Measurements from ENCODE around the gene CALR. TPM values are rescaled to one million over a fixed set of nuclear protein-coding genes. Genes with fewer than 3 reads are reported as not detected.
A peak's percentile ranks its signal among the peaks of the same experiment; 100 is the strongest.

The CALR gene
- total and polyA plus RNA-seq, 9 of the 15 experiments (the other 6 are each of a cell fraction or from before 2014, with no cell fraction given): 126 to 811 (median 642) TPM

GRCh38 chr19:12965812-12966135 lies 27.4 kb downstream of the CALR start:
- DNase-seq (ENCODE audit: extremely low read depth in 1 of 4, low spot score in 3 of 4): no peak
- in situ Hi-C loops (cut with MboI): loop anchor here (5.0 kb wide), 1 partner anchor 282 kb away; no protein-coding TSS in a partner anchor
- Histone ChIP-seq H3K27ac (ENCODE audit: extremely low read depth, low read depth, low read length) (peak overlapping the region; percentile 92), H3K36me3 (ENCODE audit: control insufficient read depth, insufficient read depth, low read length) (no peaks in the 10 kb centered on the region), H3K79me2 (ENCODE audit: control insufficient read depth, insufficient read depth, low read length) (0 out of 3 replicates have a peak, but pooled peaks cover 2% of the 10 kb centered on the region), H3K27me3 (ENCODE audit: control insufficient read depth in 2 of 2, insufficient read depth in 2 of 2, low read length in 2 of 2) (no peaks in the 10 kb centered on the region), H3K4me3 (peak overlapping the region; percentile 64), H3K9ac (ENCODE audit: insufficient read depth in 1 of 2, low read depth in 2 of 2, low read length in 2 of 2) (peak overlapping the region; percentile 91 to 94; a peak in 3 of 4 replicates), H3K9me1 (ENCODE audit: control insufficient read depth, insufficient read depth, low read length) (peaks cover 5% of the 10 kb centered on the region), H4K20me1 (replicated peaks; ENCODE audit: control insufficient read depth, insufficient read depth, low read length) (no peaks in the 10 kb centered on the region), H3K9me3 (replicated peaks; ENCODE audit: control insufficient read depth, insufficient read depth, low read depth, low read length) (no peaks in the 10 kb centered on the region), H3K4me1 (replicated peaks in 1 of 2; ENCODE audit: control insufficient read depth in 2 of 2, insufficient read depth in 2 of 2, low read length in 2 of 2) (peaks cover 9 to 24% of the 10 kb centered on the region in 2 experiments; a peak in 4 of 5 replicates), H3K4me2 (ENCODE audit: insufficient read depth, low read length) (peak overlapping the region; percentile 98), H2AFZ (ENCODE audit: low read depth, low read length) (peak overlapping the region; percentile 100)
- CTCF ChIA-PET (ENCODE audit: low intra/inter-chr PET ratio): interaction anchor here (0.5 to 2.9 kb wide), 12 partner anchors 15 to 463 kb away, joined by 3 to 46 read pairs (median 6); no protein-coding TSS in a partner anchor
- no peak; the same call in 2 of the 3 replicates for ATAC-seq
- BruUV-seq (replicated peaks): no TSS peak
- POLR2A ChIA-PET: interaction anchor here (0.6 to 1.7 kb wide), 16 partner anchors 10 to 583 kb away, joined by 3 to 18 read pairs (median 4); partner anchors contain the start of gene GADD45GIP1
- WGBS (ENCODE audit: insufficient coverage, low coverage, missing lambda C conversion rate): 47% methylated on average over 6 of the region's 8 CpGs
- intact Hi-C loops (cut with micrococcal nuclease): loop anchor here (5.0 kb wide), 1 partner anchor 78 kb away; the partner anchor contains the start of gene KLF1
- TF ChIP-seq ZNF146 (CRISPR knock-in tag; IDR thresholded peaks at IDR 0.05; ENCODE audit: unreplicated experiment) (no peak), CREM (IDR thresholded peaks at IDR 0.05; ENCODE audit: low read depth) (no peak)
- FAIRE-seq: no peak

- Histone ChIP-seq H3K4me1 (replicated peaks in 1 of 2; ENCODE audit: control insufficient read depth in 2 of 2, insufficient read depth in 2 of 2, low read length in 2 of 2) (peaks cover 9 to 24% of the 10 kb centered on the region in 2 experiments; a peak in 4 of 5 replicates), H3K9me1 (ENCODE audit: control insufficient read depth, insufficient read depth, low read length) (peaks cover 5% of the 10 kb centered on the region), H4K20me1 (replicated peaks; ENCODE audit: control insufficient read depth, insufficient read depth, low read length) (no peaks in the 10 kb centered on the region), H3K36me3 (ENCODE audit: control insufficient read depth, insufficient read depth, low read length) (no peaks in the 10 kb centered on the region), H3K27ac (ENCODE audit: extremely low read depth, low read depth, low read length) (no peak overlapping the region), H3K27me3 (ENCODE audit: control insufficient read depth in 2 of 2, insufficient read depth in 2 of 2, low read length in 2 of 2) (no peaks in the 10 kb centered on the region), H3K4me3 (no peak overlapping the region), H3K4me2 (ENCODE audit: insufficient read depth, low read length) (no peak overlapping the region), H3K9ac (ENCODE audit: insufficient read depth in 1 of 2, low read depth in 2 of 2, low read length in 2 of 2) (no peak overlapping the region), H3K79me2 (ENCODE audit: control insufficient read depth, insufficient read depth, low read length) (0 out of 3 replicates have a peak, but pooled peaks cover 2% of the 10 kb centered on the region), H2AFZ (ENCODE audit: low read depth, low read length) (no peak overlapping the region), H3K9me3 (replicated peaks; ENCODE audit: control insufficient read depth, insufficient read depth, low read depth, low read length) (no peaks in the 10 kb centered on the region)
- ATAC-seq (no peak), FAIRE-seq (no peak), DNase-seq (ENCODE audit: extremely low read depth in 1 of 4, low spot score in 3 of 4) (peak in 1 of 4 experiments; percentile 3)
- intact Hi-C loops (cut with micrococcal nuclease) (loop anchor here (5.0 kb wide), 1 partner anchor 81 kb away; the partner anchor contains the start of gene KLF1), in situ Hi-C loops (cut with MboI) (loop anchor here (5.0 kb wide), 1 partner anchor 279 kb away; no protein-coding TSS in a partner anchor)
- ChIA-PET POLR2A (interaction anchor here (0.6 to 1.8 kb wide), 3 partner anchors 12 to 187 kb away, joined by 3 to 7 read pairs (median 3); no protein-coding TSS in a partner anchor), CTCF (ENCODE audit: low intra/inter-chr PET ratio) (no interaction called here)
- 71% methylated on average over 3 of the region's 5 CpGs for WGBS (ENCODE audit: insufficient coverage, low coverage, missing lambda C conversion rate)
- BruUV-seq (replicated peaks): no TSS peak
- TF ChIP-seq TAF7 (tag; IDR thresholded peaks at IDR 0.05) (no peak), KLF1 (tag; IDR thresholded peaks at IDR 0.05) (0 out of 2 replicates have a peak, but pooled peaks have one; percentile 56), FOS (IDR thresholded peaks at IDR 0.05; ENCODE audit: extremely low read depth, insufficient read length) (no peak), TEAD1 (CRISPR knock-in tag; IDR thresholded peaks at IDR 0.05) (no peak), TAF15 (IDR thresholded peaks at IDR 0.05; ENCODE audit: low read depth, low read length) (no peak), BDP1 (IDR thresholded peaks at IDR 0.05; ENCODE audit: insufficient read depth, insufficient read length) (no peak), ZFP36 (IDR thresholded peaks at IDR 0.05; ENCODE audit: low read depth, low read length, partially characterized antibody) (peak; percentile 43), KDM1A (IDR thresholded peaks at IDR 0.05) (peak in 1 of 2 experiments; percentile 58; a peak in 1 of 4 replicates), ZNF121 (CRISPR knock-in tag; conservative IDR thresholded peaks at IDR 0.05) (peak; percentile 31; the same call in 1 of the 2 replicates), NR0B1 (IDR thresholded peaks at IDR 0.05; ENCODE audit: partially characterized antibody) (no peak), RBM25 (IDR thresholded peaks at IDR 0.05; ENCODE audit: low read depth, low read length, severe bottlenecking) (peak; percentile 87), BCOR (IDR thresholded peaks at IDR 0.05) (peak; percentile 85), ZNF785 (CRISPR knock-in tag; IDR thresholded peaks at IDR 0.05) (no peak)
These were observed 29.5 kb downstream of the CALR start for GRCh38 chr19:12967907-12968306.
